Head of caudate nucleus (tissue), 42 donors: ENCODE data around the gene IRF8.
"Not testable (repeated sequence)": the region's sequence is repeated elsewhere in the genome, so short reads cannot be mapped to it uniquely, and the experiment has no call there.

Source experiments
- DNase-seq, 42 donors: peaks; one replicate each; pipeline versions ENCODE4 v3.0.0 to v3.0.0-alpha.2; 2020 to 2021; ENCODE audit warnings: mixed read lengths in 7 of 42
- intact Hi-C: fragments of 100-400 bp; cut with DNase I; formaldehyde crosslinking; loops from one replicate; pipeline ENCODE4 v1.15.0; 2022

Gene IRF8

GRCh38 chr16:85898521-85899442 is at the start of gene IRF8:
IRF8 (plus strand) TSS chr16:85899162; CDS start chr16:85903016, 3,854 bp downstream.
- peak in 39 of 42 donors; percentile 25 to 79 (median 60) for DNase-seq
- intact Hi-C loops = no loop called here

- intact Hi-C loops = no loop called here
- DNase-seq = peak in 1 of 42 donors; percentile 5
Observed at GRCh38 chr16:85849388-85849787, 49.6 kb upstream of the IRF8 start.

- intact Hi-C loops = no loop called here
- DNase-seq = peak in 4 of 42 donors; percentile 9 to 33 (median 20)
Observed at GRCh38 chr16:85850344-85850880, 48.5 kb upstream of the IRF8 start.

DNA sequence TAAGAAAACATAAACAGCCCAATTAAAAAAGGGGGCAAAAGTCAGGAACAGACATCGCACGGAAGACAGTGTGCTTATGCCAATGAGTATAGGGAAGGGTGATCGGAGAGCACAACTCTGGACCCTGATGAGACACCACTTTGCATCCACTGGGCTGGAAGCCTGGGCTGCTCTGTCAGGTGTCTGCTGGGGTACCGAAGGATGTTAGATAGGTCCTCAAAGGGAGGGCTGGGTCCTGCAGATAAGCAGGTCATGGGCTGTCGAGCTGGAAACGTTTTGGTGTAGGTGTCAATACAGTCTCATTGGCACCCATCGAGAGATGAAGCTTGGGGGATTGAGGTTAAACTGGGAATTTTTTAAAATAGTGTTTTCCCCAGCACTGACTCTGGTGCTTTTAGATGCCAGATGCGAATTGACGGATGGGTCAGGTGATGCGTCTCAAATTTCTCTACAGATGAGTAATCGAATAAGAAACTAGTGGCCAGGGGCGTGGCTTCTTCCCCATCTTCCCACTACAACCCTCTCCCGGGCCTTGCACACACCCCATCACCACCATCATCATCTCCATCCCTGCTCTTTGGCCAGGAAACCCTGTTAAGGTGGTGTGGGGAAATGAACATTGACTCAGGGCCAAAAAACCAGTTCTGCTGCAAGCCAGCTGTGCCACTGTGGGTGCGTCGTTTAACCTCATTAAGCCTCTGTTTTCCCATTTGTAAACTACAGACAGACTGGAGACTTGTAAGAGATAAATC is 47.8 kb upstream of the IRF8 start:
- peak in 6 of 42 donors; percentile 7 to 38 (median 24) for DNase-seq
- intact Hi-C loops = no loop called here

GRCh38 chr16:85853547-85854545 is 45.1 kb upstream of the IRF8 start:
- DNase-seq = peak in 4 of 42 donors; percentile 14 to 41 (median 34)
- intact Hi-C loops = no loop called here

DNA sequence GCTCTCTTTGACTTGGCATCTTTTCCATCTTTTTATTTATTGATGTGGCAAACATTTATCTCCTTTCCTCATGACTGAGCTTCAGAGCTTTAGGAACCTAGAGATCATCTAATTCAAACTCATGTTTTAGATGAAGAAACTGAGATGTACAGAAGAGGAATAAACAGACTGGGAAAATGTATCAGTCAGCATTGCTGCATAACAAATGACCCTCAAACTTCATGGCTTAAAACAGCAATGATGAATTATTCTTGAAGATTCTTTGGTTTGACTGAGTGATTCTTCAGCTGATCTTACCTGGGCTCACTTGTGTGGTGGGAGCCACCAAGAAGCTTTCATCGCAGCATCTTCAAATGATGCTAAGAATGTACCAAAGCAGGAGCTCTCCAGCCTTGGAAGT is 44.0 kb upstream of the IRF8 start:
- intact Hi-C loops = no loop called here
- no peak for DNase-seq

DNA sequence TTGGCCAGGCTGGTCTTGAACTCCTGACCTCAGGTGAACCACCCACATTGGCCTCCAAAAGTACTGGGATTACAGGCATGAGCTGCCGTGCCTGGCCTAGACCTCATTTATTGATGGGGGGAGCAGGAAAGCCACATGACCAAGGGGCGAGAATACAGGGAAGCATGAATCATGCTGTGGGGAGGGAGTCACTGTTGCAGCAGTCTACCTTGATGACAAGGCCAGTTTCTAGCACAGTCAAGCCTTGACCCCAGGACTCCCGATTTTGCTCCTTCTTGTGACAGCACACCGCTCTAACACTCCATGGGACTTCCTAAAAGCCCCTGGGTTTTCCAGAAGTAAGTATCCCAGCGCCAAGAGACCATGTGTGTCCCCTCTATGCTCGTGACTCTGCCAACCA is 42.9 kb upstream of the IRF8 start:
- DNase-seq = peak in 3 of 42 donors; percentile 12 to 29 (median 22)
- intact Hi-C loops = no loop called here

DNA sequence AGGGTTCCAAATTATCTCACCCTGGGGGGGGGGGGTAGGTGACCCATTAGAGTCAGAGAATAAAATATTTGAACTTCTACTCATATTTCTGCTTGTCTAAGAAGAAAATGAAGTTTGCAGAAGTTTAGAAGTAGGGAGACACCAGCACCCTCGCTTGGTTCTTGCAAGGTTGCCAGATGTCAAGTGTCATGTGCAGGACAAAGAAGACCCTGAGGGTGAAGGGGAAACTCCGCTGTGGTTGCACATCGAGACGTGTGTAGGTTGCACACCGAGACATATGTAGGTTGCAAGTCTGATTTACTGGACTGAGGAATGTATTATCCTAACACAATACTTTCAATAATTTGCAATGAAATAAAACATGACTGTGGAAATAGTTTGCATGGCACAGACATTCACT is 42.4 kb upstream of the IRF8 start:
- peak in 3 of 42 donors; percentile 6 to 39 (median 32) for DNase-seq
- intact Hi-C loops = no loop called here

GRCh38 chr16:85857406-85857805 is 41.6 kb upstream of the IRF8 start:
- intact Hi-C loops = no loop called here
- peak in 4 of 42 donors; percentile 9 to 29 (median 20) for DNase-seq

DNA sequence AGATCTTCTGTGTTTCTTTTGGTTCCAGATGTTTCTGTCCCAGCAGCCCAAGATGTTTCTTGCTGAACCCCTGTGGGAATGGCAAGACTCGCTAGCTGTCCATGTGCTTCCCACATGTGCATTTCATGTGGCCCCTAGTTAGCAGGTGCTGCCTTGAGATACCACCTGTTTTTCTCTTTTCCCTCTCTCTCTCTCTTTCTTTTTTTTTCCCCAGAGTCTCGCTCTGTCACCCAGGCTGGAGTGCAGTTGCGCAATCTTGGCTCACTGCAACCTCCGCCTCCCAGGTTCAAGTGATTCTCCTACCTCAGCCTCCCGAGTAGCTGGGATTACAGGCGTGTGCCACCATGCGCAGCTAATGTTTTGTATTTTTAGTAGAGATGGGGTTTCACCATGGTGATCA is 40.4 kb upstream of the IRF8 start:
- intact Hi-C loops = not testable (repeated sequence)
- DNase-seq = peak in 4 of 42 donors; percentile 1 to 35 (median 16)

- peak in 4 of 42 donors; percentile 3 to 38 (median 22) for DNase-seq
- intact Hi-C loops = no loop called here
Observed at GRCh38 chr16:85858984-85859817, 39.8 kb upstream of the IRF8 start.

DNA sequence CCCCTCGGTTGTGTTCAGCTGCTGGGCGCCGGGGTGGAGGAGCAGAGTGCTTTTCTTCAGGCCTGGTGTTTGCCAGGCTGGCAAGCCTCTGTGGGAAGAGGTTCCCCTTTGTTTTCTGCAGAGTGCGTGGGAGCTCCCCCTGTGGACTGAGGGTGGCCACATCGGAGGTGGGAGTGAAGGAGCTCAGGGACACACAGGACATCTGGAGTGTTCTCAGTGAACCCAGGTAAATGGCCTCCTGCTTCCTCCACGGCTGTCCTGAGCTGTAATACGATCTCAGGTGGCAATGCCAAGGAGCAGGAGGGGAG is 39.2 kb upstream of the IRF8 start:
- peak in 3 of 42 donors; percentile 8 to 39 (median 33) for DNase-seq

GRCh38 chr16:85860413-85861094 is 38.4 kb upstream of the IRF8 start:
- intact Hi-C loops = no loop called here

More for the DNA sequence above, 39.2 kb upstream of the IRF8 start:
- intact Hi-C loops = no loop called here

DNA sequence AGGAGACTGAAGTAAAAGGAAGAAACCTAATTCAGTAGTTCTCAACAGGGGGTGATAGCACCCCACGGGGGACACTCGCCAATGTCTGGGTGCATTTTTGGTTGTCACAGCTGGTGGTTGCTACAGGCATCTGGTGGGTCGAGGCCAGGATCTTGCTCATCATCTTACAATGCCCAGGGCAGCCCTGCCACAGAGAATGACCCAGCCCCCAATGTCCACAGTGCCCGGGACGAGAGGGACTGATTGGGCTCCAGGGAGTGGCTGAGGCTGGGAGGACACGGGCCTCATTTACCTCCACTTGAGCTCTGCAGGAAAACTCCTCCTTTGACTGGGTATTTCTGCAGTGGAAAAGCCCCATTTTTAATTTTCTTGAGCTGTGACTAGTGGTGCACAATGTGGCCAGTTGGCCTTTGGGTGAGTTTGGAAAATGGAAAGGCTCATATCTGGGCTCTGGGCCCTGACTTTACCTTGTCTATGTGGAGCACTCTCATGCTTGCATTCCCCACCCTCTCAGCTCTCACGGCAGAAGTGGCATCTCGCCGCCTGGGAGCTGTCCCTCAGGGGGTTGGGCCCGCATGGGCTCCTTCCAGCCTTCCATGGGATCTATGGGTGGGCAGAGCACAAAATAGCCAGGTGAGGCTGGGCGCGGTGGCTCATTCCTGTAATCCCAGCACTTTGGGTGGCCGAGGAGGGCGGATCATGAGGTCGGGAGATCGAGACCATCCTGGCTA is 37.7 kb upstream of the IRF8 start:
- peak in 3 of 42 donors; percentile 9 to 21 (median 14) for DNase-seq
- intact Hi-C loops = no loop called here

More at GRCh38 chr16:85860413-85861094, 38.4 kb upstream of the IRF8 start:
- peak in 5 of 42 donors; percentile 9 to 35 (median 26) for DNase-seq

GRCh38 chr16:85862476-85863383 is 36.2 kb upstream of the IRF8 start:
- peak in 2 of 42 donors; percentile 36 to 37 for DNase-seq
- intact Hi-C loops = no loop called here
